Osteocyte (in vitro differentiated cells): ENCODE results near the gene TTC3. TPM values are rescaled to one million over a fixed set of nuclear protein-coding genes. Genes with fewer than 3 reads are reported as not detected.
A peak's percentile ranks its signal among the peaks of the same experiment; 100 is the strongest.

Experiments
- DNase-seq: peaks from one replicate; pipeline ENCODE4 v3.0.0; 2021; ENCODE audit warnings: mixed read lengths; ENCODE audit not compliant: unreplicated experiment; ENCODE audit errors: extremely low spot score
- H3K27ac Mint-ChIP-seq: one replicate; pipeline ENCODE4 v1.8.0; 2021; ENCODE audit warnings: mild to moderate bottlenecking, mixed read lengths; ENCODE audit not compliant: unreplicated experiment
- H3K27me3 Mint-ChIP-seq: one replicate; pipeline ENCODE4 v1.8.0; 2021; ENCODE audit warnings: mixed read lengths; ENCODE audit not compliant: unreplicated experiment
- H3K36me3 Mint-ChIP-seq: one replicate; pipeline ENCODE4 v1.8.0; 2021; ENCODE audit warnings: mixed read lengths; ENCODE audit not compliant: unreplicated experiment
- H3K4me1 Mint-ChIP-seq: one replicate; pipeline ENCODE4 v1.8.0; 2021; ENCODE audit warnings: mixed read lengths; ENCODE audit not compliant: unreplicated experiment
- H3K4me3 Mint-ChIP-seq: one replicate; pipeline ENCODE4 v1.8.0; 2021; ENCODE audit warnings: mild to moderate bottlenecking, moderate library complexity, mixed read lengths; ENCODE audit not compliant: unreplicated experiment
- H3K9me3 Mint-ChIP-seq: one replicate; pipeline ENCODE4 v1.8.0; 2021; ENCODE audit warnings: mixed read lengths; ENCODE audit not compliant: unreplicated experiment
- CTCF ChIP-seq: fragments of 200-600 bp; sonication (generic); IDR thresholded peaks from 2 replicates; pipeline ENCODE4 v1.5.0; 2021; ENCODE audit warnings: antibody characterized with exemption, mild to moderate bottlenecking, moderate library complexity
- total RNA-seq: library from RNA; stranded (reverse); gene quantifications from 2 replicates; pipeline ENCODE4 v1.2.1, GENCODE V29; 2021

Gene TTC3
- total RNA-seq, 1 donor from 2014 or later: 252 TPM

GRCh38 chr21:37059181-37059580 is 13.9 kb upstream of the TTC3 start:
- Mint-ChIP-seq H3K27ac (peak overlapping the region; percentile 25), H3K4me1 (peaks cover 31% of the 10 kb centered on the region), H3K27me3 (peaks cover 6% of the 10 kb centered on the region), H3K9me3 (no peaks in the 10 kb centered on the region), H3K4me3 (no peak overlapping the region), H3K36me3 (no peaks in the 10 kb centered on the region)
- DNase-seq: no peak
- TF ChIP-seq CTCF: no peak

DNA sequence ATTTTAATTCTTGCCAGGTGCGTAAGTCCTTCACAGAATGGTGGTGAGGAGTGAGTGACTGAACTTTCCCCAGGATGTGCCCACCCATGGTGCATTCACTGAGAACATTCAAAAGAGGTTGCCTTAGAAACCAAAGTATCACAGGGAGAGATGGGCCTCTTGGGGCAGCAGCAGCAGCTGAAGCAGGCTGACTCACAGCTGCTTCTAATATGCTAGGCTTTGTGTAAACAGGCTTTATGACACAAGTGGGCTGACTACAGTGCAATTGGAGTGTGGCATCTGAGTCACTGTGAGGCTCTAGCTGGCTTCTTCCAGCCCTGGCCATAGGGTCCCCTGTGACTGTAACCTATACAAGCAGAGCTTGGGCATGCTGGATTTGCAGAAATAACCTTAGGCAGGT is 12.8 kb upstream of the TTC3 start:
- H3K4me1 Mint-ChIP-seq: peaks cover 31% of the 10 kb centered on the region
- no peak overlapping the region for H3K4me3 Mint-ChIP-seq
- DNase-seq: peak; percentile 89
- peaks cover 6% of the 10 kb centered on the region for H3K36me3 Mint-ChIP-seq
- TF ChIP-seq CTCF: no peak
- no peaks in the 10 kb centered on the region for H3K9me3 Mint-ChIP-seq
- H3K27ac Mint-ChIP-seq: peak overlapping the region; percentile 80
- no peaks in the 10 kb centered on the region for H3K27me3 Mint-ChIP-seq

DNA sequence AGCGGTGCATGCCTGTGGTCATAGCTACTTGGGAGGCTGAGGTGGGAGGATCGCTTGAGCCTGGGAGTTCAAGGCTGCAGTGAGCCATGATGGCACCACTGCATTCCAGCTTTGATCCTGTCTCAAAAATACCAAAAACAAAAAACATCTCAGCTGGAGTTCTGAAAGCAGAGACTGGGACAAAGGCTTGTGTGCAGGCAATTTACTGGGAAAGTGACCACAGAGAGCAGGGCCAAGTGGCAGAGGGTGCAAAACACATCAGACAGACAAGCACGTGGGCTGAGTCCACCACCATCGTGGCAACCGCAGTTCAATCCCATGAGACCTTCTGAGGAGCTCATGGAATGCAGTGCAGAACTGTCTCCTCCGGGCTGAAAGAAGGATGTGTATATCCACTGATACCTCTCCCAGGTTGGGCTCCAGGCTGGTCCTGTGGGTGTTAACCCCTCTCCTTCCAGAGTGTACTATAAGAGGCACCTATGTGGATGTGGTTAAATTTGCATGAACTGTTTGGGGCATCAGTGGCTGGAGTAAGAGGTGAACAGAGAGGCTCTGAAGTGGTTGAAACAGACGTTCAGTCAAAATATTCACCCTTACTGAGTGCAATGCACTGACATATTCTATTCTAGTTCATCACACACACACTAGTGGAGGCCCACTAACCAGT is 11.0 kb upstream of the TTC3 start:
- TF ChIP-seq CTCF: no peak
- Mint-ChIP-seq H3K4me3 (no peak overlapping the region), H3K27ac (peak overlapping the region; percentile 31), H3K36me3 (peaks cover 10% of the 10 kb centered on the region), H3K27me3 (no peaks in the 10 kb centered on the region), H3K4me1 (peaks cover 34% of the 10 kb centered on the region), H3K9me3 (no peaks in the 10 kb centered on the region)
- no peak for DNase-seq

GRCh38 chr21:37062593-37062935 is 10.5 kb upstream of the TTC3 start:
- H3K4me3 Mint-ChIP-seq: no peak overlapping the region
- peaks cover 34% of the 10 kb centered on the region for H3K4me1 Mint-ChIP-seq
- no peak for TF ChIP-seq CTCF
- H3K9me3 Mint-ChIP-seq: no peaks in the 10 kb centered on the region
- no peak for DNase-seq
- no peaks in the 10 kb centered on the region for H3K27me3 Mint-ChIP-seq
- H3K27ac Mint-ChIP-seq: no peak overlapping the region
- H3K36me3 Mint-ChIP-seq: peaks cover 10% of the 10 kb centered on the region

GRCh38 chr21:37063433-37063832 is 9.6 kb upstream of the TTC3 start:
- TF ChIP-seq CTCF: no peak
- Mint-ChIP-seq H3K4me3 (no peak overlapping the region), H3K9me3 (no peaks in the 10 kb centered on the region), H3K4me1 (peaks cover 34% of the 10 kb centered on the region), H3K27me3 (no peaks in the 10 kb centered on the region), H3K36me3 (peaks cover 15% of the 10 kb centered on the region), H3K27ac (no peak overlapping the region)
- no peak for DNase-seq
